GM18870 (cell line): ENCODE data around the gene GALNT2.

Source experiments
- ATAC-seq: cut with Tn5 transposase; IDR thresholded peaks from one replicate; pipeline ENCODE4 v1.9.1; 2021; ENCODE audit warnings: moderate library complexity; ENCODE audit not compliant: unreplicated experiment

The GALNT2 gene

GRCh38 chr1:230174471-230175162, 107.6 kb downstream of the GALNT2 start:
- ATAC-seq: no peak

DNA sequence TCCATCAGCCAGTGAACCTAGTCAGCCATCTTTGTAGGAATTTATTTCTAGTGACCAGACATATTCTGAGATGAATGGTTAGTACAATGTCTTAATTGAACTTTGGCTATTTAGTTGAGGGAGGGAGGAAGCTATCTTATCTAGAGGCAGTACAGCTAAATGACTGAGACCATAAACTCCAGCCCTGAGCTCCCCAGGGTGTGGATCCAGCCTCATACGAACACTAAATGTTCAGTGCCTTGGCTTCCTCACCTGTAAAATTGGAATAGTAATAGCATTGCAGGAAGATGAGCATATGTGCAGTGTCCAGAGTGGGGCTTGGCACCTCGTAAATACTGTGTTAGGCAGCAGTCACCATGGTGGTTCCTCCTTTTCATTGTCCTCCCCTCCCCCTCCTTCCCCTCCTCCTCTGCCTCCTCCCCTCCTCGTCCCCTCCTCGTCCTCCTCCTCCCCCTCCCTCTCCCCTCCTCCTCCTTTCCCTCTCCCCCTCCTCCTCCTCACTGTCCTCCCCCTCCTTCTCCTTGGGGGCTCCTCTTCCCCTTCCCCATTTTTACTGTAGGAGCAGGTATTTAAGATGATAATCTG, 108.2 kb downstream of the GALNT2 start:
- ATAC-seq: no peak

DNA sequence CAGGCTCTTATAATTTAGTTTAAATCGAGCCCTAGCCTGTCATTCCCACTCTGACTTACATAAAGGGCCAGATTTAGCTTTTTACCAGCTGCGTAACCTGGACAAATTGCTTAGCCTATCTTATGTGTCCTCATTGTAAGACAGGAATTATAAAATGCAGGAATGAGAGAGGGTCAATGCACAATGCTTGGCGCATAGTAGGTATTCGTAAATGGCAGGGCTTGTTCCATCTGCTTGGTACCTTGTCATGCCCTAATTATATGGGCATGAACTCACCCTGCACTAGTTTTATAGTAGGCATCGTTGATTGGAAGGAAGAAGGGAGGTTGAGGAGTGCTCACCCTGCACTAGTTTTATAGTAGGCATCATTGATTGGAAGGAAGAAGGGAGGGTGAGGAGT, 108.8 kb downstream of the GALNT2 start:
- no peak for ATAC-seq

- no peak for ATAC-seq
Observed at GRCh38 chr1:230176326-230176725, 109.3 kb downstream of the GALNT2 start.

DNA sequence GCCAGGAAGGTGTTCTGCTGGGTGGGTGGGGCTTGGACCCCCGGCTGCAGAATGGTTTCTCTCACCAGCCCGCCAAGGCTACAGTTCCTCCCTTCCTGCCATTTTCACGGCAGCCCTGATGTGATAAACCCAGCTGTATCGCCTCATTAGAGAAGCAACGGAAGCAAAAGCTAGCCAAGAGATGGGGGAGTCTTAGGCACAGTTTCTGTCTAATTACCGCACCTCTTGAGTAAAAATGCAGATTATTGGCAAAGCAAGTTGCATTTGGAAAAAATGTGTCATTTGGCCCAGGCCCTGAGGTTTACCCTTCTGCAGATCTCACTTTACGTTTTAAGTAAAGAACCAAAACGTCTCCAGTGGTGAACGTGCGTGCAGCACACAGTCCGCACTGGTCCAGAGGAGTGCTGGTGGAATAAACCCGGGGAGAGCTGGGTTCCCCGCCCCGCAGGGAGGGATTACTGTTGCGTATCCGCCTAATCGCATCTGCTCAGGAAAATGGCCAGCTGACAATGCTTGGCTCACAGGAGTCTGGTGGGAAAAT, 109.9 kb downstream of the GALNT2 start:
- ATAC-seq: no peak

DNA sequence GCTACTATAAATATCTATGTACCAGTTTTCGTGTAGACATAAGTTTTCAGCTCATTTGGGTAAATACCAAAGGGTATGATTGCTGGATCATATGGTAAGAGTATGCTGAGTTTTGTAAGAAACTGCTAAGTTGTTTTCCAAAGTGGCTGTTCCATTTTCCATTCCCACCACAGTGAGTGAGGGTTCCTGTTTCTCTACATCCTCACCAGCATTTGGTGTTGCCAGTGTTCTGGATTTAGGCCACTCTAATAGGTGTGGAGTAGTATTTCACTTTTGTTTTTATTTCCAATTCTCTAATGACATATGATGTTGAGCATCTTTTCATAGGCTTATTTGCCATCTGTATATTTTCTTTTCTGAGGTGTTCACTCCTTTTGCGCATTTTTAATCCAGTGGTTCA, 112.2 kb downstream of the GALNT2 start:
- no peak for ATAC-seq

- no peak for ATAC-seq
Observed at GRCh38 chr1:230185076-230186001, 118.3 kb downstream of the GALNT2 start.

GRCh38 chr1:230186003-230186863, 119.2 kb downstream of the GALNT2 start:
- no peak for ATAC-seq

GRCh38 chr1:230186874-230187273, 119.8 kb downstream of the GALNT2 start:
- ATAC-seq: no peak

GRCh38 chr1:230187290-230187689, 120.3 kb downstream of the GALNT2 start:
- ATAC-seq: no peak

- ATAC-seq: no peak
Observed at GRCh38 chr1:230188826-230189225, 121.8 kb downstream of the GALNT2 start.

DNA sequence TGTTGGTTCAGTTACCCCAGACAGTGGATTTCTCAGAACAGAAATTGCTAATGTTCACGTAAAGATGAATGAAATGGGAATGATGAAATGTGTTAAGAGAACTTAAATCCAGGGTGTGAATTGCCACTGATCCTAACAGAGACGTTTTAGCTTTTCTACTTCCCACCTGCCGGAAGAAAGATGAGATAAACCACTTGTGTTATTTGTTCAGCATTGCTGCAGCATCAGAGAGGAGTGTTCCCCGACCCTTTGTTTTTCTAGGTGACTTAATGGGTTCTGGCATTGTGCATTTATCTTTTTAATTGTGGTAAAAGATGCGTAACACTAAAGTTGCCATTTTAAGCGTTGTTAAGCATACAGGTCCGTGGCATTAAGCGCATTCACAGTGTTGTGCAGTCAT, 122.3 kb downstream of the GALNT2 start:
- no peak for ATAC-seq

- ATAC-seq: no peak
Observed at GRCh38 chr1:230189824-230190223, 122.8 kb downstream of the GALNT2 start.

GRCh38 chr1:230191079-230191804, 124.2 kb downstream of the GALNT2 start:
- ATAC-seq: no peak

GRCh38 chr1:230191855-230192254, 124.8 kb downstream of the GALNT2 start:
- no peak for ATAC-seq

DNA sequence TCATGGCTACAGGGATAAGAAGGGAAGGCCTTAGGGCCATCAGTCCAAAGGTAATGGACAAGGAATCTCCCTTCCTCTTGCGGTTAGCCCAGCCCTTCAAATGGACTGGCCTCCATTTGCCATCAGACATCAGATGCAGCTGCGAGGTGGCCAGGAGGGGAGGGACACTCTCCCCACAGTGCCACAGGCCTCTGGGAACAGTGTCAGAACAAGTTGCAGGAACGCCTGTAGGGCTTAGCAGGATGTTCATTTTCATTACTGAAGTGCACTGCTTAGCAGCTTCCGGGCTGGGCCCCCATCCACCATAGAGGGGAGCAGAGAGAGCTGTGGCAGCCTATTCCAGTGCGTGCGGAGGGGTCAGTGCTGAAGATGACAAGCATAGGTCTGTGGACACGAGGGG, 127.5 kb downstream of the GALNT2 start:
- ATAC-seq: no peak

DNA sequence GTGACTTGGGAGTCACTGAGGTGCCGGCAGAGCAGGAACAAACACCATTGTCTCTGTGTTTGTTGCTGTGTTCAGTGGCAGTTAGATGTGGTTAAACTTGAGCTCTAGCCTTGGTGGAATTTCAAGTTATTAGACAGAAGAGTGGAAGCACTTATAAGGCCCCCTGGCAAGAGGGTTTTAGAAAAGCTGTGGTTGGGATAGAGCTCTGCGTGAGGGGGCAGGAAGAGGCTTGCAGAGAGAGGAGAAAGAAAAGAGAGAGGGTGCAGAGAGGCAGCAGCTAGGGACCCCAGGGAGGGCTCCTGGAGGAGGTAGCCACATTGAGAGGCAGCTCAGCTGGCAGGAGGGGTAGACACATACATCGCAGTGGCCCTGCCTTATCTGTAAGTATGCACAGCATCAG, 128.2 kb downstream of the GALNT2 start:
- ATAC-seq: no peak

GRCh38 chr1:230196077-230196476, 129.0 kb downstream of the GALNT2 start:
- ATAC-seq: no peak

GRCh38 chr1:230197644-230198567, 130.9 kb downstream of the GALNT2 start:
- ATAC-seq: no peak
